HAP-1 (cell line): ENCODE measurements around the gene PLEKHD1.

ENCODE experiments used
- DNase-seq, 2 experiments: peaks; one replicate each; pipeline ENCODE4 v3.0.0-alpha.2; 2016 to 2020; ENCODE audit warnings: low spot score in 2 of 2
- H3K27me3 ChIP-seq: fragments of 250-450 bp; sonication (Bioruptor Pico); 2 replicates; pipeline ENCODE4 v1.5.1; 2020; ENCODE audit warnings: low read depth, mild to moderate bottlenecking, moderate library complexity
- H3K36me3 ChIP-seq: fragments of 250-450 bp; sonication (Bioruptor Pico); replicated peaks from 2 replicates; pipeline ENCODE4 v1.5.1; 2020; ENCODE audit warnings: mild to moderate bottlenecking
- H3K4me1 ChIP-seq: fragments of 250-450 bp; sonication (Bioruptor Pico); 2 replicates; pipeline ENCODE4 v1.5.1; 2020; ENCODE audit warnings: mild to moderate bottlenecking
- H3K4me3 ChIP-seq: fragments of 250-450 bp; sonication (Bioruptor Pico); 2 replicates; pipeline ENCODE4 v1.5.1; 2020; ENCODE audit warnings: mild to moderate bottlenecking, moderate library complexity
- H3K9me3 ChIP-seq: fragments of 250-450 bp; sonication (Bioruptor Pico); 2 replicates; pipeline ENCODE4 v1.5.1; 2020; ENCODE audit warnings: mild to moderate bottlenecking, moderate library complexity
- in situ Hi-C: fragments of 300-500 bp; cut with MboI; formaldehyde crosslinking; loops from 3 replicates; pipeline ENCODE4 v1.14.3; 2020; ENCODE audit warnings: low sequenced_read_pairs, inconsistent platforms, mixed read lengths

Gene PLEKHD1

DNA sequence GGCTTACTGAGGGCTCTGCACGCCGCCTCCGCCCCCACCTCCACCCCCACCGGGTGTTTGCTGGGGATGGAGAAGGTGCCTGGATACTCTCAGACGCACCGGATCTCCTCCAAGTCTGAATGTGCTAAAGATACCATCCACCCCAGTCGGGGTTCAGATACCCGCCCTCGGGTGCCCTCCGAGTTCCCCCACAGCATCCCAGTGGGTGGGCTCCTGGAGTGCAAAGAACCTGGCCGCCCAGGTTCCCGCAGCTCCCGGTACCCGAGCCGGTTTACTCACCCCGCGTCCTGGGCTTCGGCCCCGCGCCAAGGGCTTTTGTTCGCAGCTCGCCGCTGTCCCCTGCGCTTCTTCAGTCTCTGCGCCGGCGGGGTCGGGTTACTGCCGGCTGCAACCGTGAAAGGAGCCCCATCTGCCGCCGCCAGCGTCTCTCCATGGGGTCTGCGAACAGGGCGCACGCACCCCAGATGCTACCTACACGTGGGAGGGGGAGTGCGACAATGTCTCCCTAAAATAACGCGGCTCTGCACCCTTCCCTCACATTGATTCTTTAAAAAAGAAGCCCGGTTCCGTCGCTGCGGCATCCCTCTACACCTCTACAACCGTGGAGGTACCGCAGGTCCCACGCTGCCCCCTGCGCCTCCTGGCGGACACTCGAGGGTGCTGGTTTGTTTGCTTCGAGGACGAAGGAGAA lies 89.9 kb downstream of the PLEKHD1 start, which contains the start of gene CCDC177:
TSS of gene CCDC177 (minus strand) at position 609 of the 691 bp plus-strand sequence. CDS start 1,249 bp downstream, outside the sequence.
- peaks cover 9% of the 10 kb centered on the region; the same call in 1 of the 2 replicates for H3K4me1 ChIP-seq
- no peaks in the 10 kb centered on the region for H3K36me3 ChIP-seq
- no peaks in the 10 kb centered on the region for H3K9me3 ChIP-seq
- peak; percentile 38 to 80 for DNase-seq
- H3K4me3 ChIP-seq, result no peak within 1 kb of the TSS
- in situ Hi-C loops, result no loop called here
- H3K27me3 ChIP-seq, result peaks cover 47% of the 10 kb centered on the region

- no peak for DNase-seq
- Histone ChIP-seq H3K4me1 (peaks cover 9% of the 10 kb centered on the region; the same call in 1 of the 2 replicates), H3K4me3 (no peak overlapping the region), H3K27me3 (peaks cover 44% of the 10 kb centered on the region), H3K36me3 (no peaks in the 10 kb centered on the region), H3K9me3 (no peaks in the 10 kb centered on the region)
- in situ Hi-C loops, result loop anchor here (25.0 kb wide), 1 partner anchor 437 kb away; no protein-coding TSS in a partner anchor
Measured at GRCh38 chr14:69574954-69575295, 90.4 kb downstream of the PLEKHD1 start.

DNA sequence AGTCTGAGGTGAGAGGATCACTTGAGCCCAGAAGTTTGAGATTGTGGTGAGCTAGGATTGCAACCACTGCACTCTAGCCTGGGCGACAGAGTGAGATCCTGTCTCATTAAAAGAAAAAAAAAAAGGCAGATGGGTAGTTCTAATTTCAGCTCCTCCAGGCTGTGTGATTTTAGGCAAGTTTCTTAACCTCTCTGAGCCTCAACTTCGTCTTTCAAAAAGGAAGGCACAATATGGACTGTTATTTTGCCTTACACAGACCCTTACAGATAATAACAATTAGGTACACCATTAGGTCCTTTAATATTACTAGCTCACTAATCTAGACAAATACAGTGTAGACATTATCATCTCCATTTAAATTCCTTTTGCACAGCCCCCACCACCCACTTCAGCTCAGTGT lies 94.9 kb downstream of the PLEKHD1 start:
- in situ Hi-C loops, result loop anchor here (25.0 kb wide), 1 partner anchor 433 kb away; no protein-coding TSS in a partner anchor
- Histone ChIP-seq H3K9me3 (no peaks in the 10 kb centered on the region), H3K27me3 (peaks cover 12% of the 10 kb centered on the region), H3K4me1 (0 out of 2 replicates have a peak, but pooled peaks cover under 1% of the 10 kb centered on the region), H3K36me3 (no peaks in the 10 kb centered on the region), H3K4me3 (no peak overlapping the region)
- no peak for DNase-seq

GRCh38 chr14:69580009-69580577 lies 95.6 kb downstream of the PLEKHD1 start:
- Histone ChIP-seq H3K27me3 (peaks cover 12% of the 10 kb centered on the region), H3K9me3 (no peaks in the 10 kb centered on the region), H3K4me1 (no peaks in the 10 kb centered on the region), H3K4me3 (no peak overlapping the region), H3K36me3 (no peaks in the 10 kb centered on the region)
- in situ Hi-C loops, result loop anchor here (5.0 to 25.0 kb wide), 2 partner anchors 147 to 432 kb away; no protein-coding TSS in a partner anchor
- DNase-seq, result peak; percentile 44 to 66
